GM19023 (cell line): ENCODE measurements around the gene ZNF286A.
"Not testable (repeated sequence)": the region's sequence is repeated elsewhere in the genome, so short reads cannot be mapped to it uniquely, and the experiment has no call there.

Experiments used
- ATAC-seq: cut with Tn5 transposase; IDR thresholded peaks from one replicate; pipeline ENCODE4 v1.9.1; 2021; ENCODE audit warnings: mild to moderate bottlenecking, moderate library complexity; ENCODE audit not compliant: unreplicated experiment

The ZNF286A gene

GRCh38 chr17:15699413-15699924 is at the start of gene ZNF286A:
TSS of gene ZNF286A (plus strand) at chr17:15699752. CDS start at chr17:15700330, 578 bp downstream.
- peak; percentile 97 for ATAC-seq

GRCh38 chr17:15649861-15650421 is 49.6 kb upstream of the ZNF286A start:
- ATAC-seq: no peak

GRCh38 chr17:15650741-15651582 is 48.6 kb upstream of the ZNF286A start:
- ATAC-seq: no peak

- no peak for ATAC-seq
These were observed 47.9 kb upstream of the ZNF286A start for GRCh38 chr17:15651583-15652110.

GRCh38 chr17:15652960-15653359 is 46.6 kb upstream of the ZNF286A start:
- ATAC-seq: no peak

GRCh38 chr17:15654401-15654800 is 45.2 kb upstream of the ZNF286A start:
- not testable (repeated sequence) for ATAC-seq

GRCh38 chr17:15654886-15655561 is 44.5 kb upstream of the ZNF286A start:
- no peak for ATAC-seq

GRCh38 chr17:15657868-15658267 is 41.7 kb upstream of the ZNF286A start:
- no peak for ATAC-seq

GRCh38 chr17:15658296-15658695 is 41.3 kb upstream of the ZNF286A start:
- no peak for ATAC-seq

GRCh38 chr17:15659236-15659635 is 40.3 kb upstream of the ZNF286A start:
- no peak for ATAC-seq

- ATAC-seq: no peak
These were observed 39.9 kb upstream of the ZNF286A start for GRCh38 chr17:15659663-15660062.

- ATAC-seq: no peak
These were observed 39.5 kb upstream of the ZNF286A start for GRCh38 chr17:15660077-15660476.

GRCh38 chr17:15662681-15663080 is 36.9 kb upstream of the ZNF286A start:
- no peak for ATAC-seq

GRCh38 chr17:15663176-15663575 is 36.4 kb upstream of the ZNF286A start:
- no peak for ATAC-seq

- ATAC-seq: no peak
These were observed 35.9 kb upstream of the ZNF286A start for GRCh38 chr17:15663691-15664090.

GRCh38 chr17:15669526-15669925 is 30.0 kb upstream of the ZNF286A start:
- not testable (repeated sequence) for ATAC-seq

GRCh38 chr17:15674640-15675039 is 24.9 kb upstream of the ZNF286A start:
- not testable (repeated sequence) for ATAC-seq

GRCh38 chr17:15675991-15676390 is 23.6 kb upstream of the ZNF286A start:
- not testable (repeated sequence) for ATAC-seq

GRCh38 chr17:15683135-15683534 is 16.4 kb upstream of the ZNF286A start:
- ATAC-seq: not testable (repeated sequence)

- peak; percentile 88 for ATAC-seq
These were observed 15.6 kb upstream of the ZNF286A start, which contains the start of gene TRIM16 for GRCh38 chr17:15683824-15684478. TSS of gene TRIM16 (minus strand) at chr17:15684311. CDS start at chr17:15651609, 32,702 bp downstream.

GRCh38 chr17:15687494-15687893 is 12.1 kb upstream of the ZNF286A start:
- not testable (repeated sequence) for ATAC-seq
